SKM-1 treated with dmso at 0.1 percent for 144 hours (cell line): Measurements from ENCODE around the gene ADAMTS7.
"Not testable (repeated sequence)": the region's sequence is repeated elsewhere in the genome, so short reads cannot be mapped to it uniquely, and the experiment has no call there.

ENCODE experiments used
- DNase-seq: peaks from one replicate; lab custom pipeline; 2025; ENCODE audit not compliant: unreplicated experiment; lab: John Stamatoyannopoulos, UW

ADAMTS7 gene

GRCh38 chr15:78811124-78811824 lies at the start of gene ADAMTS7:
Gene ADAMTS7 (minus strand): TSS chr15:78811464. CDS start chr15:78811220, 244 bp downstream.
- DNase-seq, result peak; percentile 9

- peak; percentile 72 for DNase-seq
These were observed 48.9 kb upstream of the ADAMTS7 start for GRCh38 chr15:78859971-78860719.

DNA sequence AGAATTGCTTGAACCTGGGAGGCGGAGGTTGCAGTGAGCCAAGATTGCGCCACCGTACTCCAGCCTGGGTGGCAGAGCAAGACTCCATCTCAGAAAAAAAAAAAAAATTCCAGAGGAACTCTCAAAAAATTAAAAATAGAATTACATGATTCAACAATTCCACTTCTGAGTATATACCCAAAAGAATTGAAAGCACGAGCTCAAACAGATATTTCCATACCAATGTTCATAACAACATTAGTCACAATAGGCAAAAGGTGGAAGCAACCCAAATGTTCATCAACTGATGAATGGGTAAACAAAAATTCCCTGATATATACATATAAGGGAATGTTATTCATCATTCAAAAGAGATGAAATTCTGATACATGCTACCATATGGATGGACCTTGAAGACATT lies 44.5 kb upstream of the ADAMTS7 start:
- no peak for DNase-seq

DNA sequence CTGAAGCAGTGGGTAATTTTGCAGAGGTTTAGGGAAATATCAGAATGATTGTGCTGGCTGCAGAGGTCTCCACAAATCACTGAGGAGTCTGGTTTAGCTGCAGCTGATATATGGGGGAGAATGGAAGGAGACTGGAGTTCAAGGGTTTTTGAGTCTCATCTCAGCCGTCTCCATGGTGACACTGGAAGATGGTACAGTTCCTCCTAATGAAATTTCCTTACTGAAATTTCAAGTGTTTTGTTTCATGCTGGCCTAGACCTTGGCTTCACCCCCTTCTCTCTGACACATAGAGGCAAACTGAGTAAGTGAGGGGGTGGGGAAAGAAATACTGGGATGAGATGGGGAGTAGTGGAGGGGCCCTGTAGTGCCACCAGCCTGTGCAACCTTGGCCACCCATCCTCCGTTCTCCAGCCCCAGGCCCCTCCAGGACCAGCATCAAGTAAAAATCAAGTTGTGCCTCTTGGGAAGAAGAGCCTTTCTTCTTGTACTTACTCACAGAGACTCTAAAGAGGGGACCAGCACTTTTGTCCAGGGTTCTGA lies 43.6 kb upstream of the ADAMTS7 start:
- DNase-seq, result no peak

GRCh38 chr15:78853500-78853899 lies 42.2 kb upstream of the ADAMTS7 start:
- no peak for DNase-seq

DNA sequence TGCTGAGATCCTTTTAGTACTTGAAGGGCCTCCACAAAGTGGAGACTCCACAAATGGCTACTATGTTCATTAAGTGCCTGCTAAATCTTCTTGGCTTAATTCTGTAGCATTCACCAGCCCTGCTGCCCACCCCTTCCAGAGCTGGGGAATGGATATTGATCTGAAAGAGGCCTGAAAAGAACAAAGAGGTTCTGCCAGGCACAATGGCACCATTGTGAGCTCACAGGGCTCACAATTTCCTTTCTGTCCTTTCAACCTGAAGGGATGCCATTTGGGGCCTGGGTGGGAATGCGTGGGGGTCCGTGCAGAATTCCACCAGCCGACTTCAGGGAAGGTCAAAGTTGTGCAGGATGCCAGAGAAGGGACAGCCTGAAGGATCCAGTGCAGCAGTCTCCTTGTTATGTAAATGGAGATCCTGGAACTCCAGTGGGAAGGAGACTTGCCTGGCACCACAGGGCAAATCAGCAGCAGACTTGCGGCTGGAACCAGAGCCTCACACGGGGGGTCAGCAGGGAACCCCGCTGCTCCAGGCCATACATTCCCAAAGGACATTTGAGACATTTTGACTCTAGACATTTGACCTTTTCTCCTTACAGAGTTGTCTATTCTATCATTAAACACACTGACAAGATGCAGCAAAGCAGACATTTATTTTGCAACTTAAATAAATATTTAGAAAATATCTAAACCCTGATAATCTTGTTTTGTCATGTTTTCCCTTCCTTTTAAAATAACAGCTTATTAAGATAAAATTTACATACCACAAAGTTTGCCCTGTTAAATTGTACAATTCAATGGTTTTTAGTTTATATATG lies 39.9 kb upstream of the ADAMTS7 start:
- DNase-seq, result no peak

DNA sequence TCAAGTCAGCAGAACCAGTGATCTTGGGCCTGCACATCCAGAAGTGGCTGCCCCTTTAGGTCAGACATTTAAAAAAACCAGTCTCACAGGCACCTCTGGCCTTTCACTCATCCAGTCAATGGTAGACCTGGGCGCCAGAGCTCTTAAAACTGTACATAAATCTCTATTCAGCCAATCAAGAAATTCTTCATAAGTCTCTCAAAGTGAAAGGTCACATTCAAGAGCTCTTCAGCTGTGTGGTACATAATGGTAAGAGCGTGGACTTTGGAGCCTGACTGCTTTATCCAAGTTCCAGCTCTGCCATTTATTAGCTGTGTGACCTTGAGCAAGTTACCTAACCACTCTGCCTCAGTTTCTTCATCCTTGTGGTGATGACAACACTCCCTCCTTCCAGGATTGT lies 39.1 kb upstream of the ADAMTS7 start:
- DNase-seq, result no peak

GRCh38 chr15:78847387-78847906 lies 36.2 kb upstream of the ADAMTS7 start:
- DNase-seq, result not testable (repeated sequence)

- DNase-seq, result not testable (repeated sequence)
These were observed 35.6 kb upstream of the ADAMTS7 start for GRCh38 chr15:78846906-78847305.

DNA sequence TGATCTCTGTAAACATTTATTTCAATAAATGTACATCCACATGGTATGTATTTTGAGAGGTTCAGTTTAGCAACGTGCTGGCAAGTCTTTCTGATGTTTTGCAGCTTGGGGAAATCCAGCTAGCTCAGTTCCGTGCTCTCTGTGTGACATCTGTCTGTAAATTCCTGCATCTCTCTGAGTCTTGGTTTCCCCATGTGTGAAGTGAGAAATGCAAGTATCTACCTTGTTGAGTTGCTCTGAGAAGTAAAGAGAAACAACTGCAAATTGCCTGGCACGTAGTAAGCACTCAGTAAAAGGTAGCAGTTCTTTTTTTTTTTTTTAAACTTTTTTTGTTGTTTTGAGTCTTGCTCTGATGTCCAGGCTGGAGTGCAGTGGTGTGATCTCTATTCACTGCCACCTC lies 31.3 kb upstream of the ADAMTS7 start:
- no peak for DNase-seq

GRCh38 chr15:78841891-78842290 lies 30.6 kb upstream of the ADAMTS7 start:
- DNase-seq, result no peak

DNA sequence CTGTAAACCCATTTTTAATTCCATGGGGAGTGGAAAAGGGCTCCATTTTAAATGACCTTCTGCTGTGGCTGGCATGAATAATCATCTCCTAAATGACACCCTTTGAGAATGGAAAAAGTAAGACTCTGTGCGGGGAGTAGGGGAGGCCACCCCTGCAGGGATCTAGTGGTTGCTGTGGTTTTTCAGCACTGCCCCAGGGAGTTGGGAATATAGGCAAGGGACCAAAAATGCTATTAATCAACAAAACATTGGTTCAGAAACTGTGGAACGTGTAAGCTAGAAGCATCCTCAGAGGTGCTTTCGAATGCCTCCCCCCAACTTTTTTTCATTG lies 30.1 kb upstream of the ADAMTS7 start:
- no peak for DNase-seq

- DNase-seq, result peak; percentile 22
These were observed 29.6 kb upstream of the ADAMTS7 start for GRCh38 chr15:78840661-78841375.

DNA sequence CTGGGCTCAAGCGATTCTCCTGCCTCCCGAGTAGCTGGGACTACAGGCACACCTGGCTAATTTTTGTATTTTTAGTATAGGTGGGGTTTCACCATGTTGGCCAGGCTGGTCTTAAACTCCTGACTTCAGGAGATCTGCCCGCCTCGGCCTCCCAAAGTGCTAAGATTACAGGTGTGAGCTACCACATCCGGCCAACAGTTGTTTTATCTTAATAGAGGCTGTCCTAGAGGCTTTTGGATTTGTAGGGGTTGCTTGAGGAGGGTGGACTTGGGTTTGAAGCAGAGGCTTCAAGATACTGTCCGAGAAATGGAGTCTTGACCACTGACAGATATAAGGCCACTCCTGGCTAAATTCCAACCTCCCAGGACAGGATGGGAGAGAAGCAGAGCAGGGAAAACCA lies 27.9 kb upstream of the ADAMTS7 start:
- not testable (repeated sequence) for DNase-seq

DNA sequence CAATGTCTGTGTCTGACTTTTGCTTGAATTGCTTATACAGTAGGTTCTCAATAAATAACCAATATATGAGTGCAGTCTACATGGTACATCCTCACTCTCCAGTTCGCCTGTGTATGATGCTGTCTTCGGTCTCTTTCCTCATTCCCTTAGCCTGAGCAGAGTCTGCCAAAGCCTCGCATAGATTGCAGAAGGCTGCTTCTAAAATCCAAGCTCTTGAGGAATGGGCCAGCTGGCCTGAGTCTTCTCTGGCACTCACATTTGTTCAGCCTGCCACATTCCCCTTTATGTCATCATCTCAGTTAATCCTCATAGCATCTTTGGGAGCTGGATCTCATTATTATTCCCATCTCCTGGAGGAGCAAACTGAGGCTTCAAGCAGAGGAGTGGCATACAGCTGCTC lies 27.2 kb upstream of the ADAMTS7 start:
- no peak for DNase-seq

- no peak for DNase-seq
These were observed 26.3 kb upstream of the ADAMTS7 start for GRCh38 chr15:78837543-78837942.

DNA sequence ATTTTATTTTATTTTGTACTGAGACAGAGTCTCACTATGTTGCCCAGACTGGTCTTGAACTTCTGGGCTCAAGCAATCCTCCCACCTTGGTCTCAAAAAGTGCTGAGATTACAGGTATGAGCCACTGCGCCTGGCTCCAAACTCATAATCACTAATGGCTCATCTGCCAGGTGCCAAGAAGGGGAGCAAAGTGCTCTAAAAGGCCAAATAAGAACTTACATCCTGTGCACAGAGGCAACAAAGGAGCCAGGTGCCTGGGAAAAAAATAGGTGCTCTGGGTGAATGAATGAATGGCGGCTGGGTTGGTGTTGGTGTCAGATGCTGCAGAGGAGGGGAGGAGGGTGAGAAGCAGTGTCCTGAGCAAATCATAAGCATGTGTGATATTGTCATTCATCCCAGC lies 25.9 kb upstream of the ADAMTS7 start:
- no peak for DNase-seq

GRCh38 chr15:78836333-78836732 lies 25.1 kb upstream of the ADAMTS7 start:
- no peak for DNase-seq

DNA sequence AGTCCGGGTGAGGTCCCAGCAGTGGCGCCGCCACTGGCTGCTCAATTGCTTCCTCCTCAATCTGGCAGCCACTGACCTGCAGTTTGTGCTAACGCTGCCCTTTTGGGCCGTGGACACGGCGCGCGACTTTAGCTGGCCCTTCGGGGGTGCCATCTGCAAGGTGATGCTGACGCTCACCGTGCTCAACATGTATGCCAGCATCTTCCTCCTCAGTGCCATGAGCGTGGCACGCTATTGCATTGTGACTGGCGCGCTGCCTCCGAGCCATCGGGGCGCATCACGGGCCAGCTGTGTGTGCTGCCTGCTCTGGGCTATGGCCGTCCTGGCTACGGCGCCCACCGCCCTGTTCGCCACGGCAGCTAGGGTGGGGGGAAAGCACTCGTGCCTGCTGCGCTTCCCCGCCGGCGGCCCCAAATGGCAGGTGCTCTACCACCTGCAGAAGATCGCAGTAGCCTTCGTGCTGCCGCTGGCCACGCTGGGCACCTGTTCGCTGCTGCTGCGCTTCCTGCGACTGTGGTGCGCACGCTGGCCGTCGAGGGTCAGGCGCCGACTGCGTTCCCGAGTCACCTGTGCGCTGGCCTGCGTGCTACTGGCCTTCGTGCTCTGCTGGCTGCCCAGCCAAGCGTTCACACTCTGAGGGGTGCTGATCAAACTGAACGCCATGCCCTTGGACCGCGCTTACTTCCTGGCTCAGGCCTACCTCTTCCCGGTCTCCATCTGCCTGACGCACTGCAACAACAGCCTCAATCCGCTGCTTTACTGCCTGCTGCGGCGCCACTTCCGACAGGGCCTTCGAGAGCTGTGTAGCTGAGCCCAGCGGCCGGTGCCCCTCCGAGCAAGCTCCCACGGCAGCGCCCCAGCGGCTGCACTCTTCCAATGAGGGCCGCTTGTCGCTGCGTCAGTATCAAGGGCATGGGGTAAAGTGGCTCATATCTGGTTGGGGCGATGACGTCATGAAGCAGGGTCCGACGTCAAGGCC lies 20.3 kb upstream of the ADAMTS7 start:
- DNase-seq, result no peak
